Activated gamma-delta T cell treated with Interleukin-2 at 50 U/mL for 16 hours (primary cell): ENCODE measurements around the gene NHLRC4.

ENCODE experiments used
- DNase-seq: peaks from one replicate; pipeline ENCODE4 v3.0.0-alpha.2; 2020

Gene NHLRC4, protein sequence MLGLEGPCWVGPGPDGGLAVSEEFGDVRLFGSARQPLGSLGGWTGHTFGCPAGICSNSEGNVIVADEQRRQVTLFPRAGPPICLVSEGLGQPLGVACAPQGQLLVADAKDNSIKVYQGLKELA

DNA sequence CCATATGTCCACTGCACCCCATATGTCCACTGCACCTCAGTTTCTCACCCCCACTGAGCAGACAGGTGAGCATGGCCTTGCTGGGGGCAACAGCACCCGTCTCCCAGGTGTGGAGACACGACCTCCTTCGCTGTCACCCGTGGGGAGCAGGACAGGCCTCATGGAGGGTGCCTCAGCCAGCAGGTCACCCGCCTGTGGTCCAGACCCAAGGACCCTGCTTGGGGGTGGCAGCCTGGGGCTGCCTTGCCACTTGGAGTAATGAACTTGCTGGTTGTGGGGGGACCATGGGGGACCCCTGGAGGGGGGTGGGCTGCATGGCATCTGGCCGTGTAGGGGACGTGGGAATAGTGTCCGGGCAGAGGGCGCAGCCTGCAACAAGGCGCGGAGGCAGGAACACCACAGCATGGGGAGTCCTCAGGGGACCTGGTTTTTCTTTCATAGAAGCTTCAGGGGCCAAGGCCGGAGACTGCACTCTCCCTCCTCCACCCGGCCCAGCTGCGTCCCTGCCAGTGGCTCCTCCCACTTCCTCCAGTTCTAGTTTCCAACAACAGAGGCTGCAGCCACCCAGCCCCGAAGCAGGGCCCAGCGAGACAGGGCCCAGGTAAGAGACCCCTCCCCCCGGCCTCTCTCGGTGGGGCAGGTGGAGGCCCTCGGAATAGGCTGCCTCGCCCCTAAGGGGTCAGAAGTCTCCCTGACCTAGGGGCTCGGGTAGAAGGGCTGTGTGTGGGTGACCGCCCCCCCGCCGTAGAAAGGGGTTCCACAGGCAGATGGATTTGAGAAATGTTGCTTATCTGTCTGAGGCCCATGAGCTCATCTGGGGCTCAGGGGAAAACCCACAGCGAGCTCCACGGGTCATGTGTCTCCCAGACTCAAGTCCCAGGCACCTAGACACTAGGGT, at the start of gene NHLRC4:
NHLRC4 (plus strand) TSS at position 531 of the 898 bp plus-strand sequence. CDS start 1,043 bp downstream, outside the sequence.
- peak; percentile 53 for DNase-seq

- no peak for DNase-seq
These were observed 47.9 kb upstream of the NHLRC4 start for GRCh38 chr16:518858-519257.

DNA sequence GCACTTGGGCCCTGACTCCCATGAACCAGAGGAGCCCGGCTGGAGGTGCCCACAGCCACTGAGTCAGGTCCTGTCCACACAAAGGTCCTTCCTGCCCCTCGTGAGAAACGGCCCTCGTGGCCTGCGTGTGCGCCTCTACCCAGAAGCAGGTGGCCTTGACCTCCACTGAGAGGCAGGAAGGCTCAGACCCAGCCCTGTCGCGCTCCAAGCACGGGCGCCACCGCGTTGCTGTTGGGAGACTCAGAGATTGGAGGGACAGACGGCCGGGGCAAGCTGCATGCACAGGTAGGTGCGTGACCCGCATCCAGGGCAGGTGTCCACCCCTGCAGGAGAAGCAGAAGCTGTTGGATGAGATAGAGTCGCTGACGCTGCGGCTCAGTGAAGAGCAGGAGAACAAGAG, 47.4 kb upstream of the NHLRC4 start:
- no peak for DNase-seq

DNA sequence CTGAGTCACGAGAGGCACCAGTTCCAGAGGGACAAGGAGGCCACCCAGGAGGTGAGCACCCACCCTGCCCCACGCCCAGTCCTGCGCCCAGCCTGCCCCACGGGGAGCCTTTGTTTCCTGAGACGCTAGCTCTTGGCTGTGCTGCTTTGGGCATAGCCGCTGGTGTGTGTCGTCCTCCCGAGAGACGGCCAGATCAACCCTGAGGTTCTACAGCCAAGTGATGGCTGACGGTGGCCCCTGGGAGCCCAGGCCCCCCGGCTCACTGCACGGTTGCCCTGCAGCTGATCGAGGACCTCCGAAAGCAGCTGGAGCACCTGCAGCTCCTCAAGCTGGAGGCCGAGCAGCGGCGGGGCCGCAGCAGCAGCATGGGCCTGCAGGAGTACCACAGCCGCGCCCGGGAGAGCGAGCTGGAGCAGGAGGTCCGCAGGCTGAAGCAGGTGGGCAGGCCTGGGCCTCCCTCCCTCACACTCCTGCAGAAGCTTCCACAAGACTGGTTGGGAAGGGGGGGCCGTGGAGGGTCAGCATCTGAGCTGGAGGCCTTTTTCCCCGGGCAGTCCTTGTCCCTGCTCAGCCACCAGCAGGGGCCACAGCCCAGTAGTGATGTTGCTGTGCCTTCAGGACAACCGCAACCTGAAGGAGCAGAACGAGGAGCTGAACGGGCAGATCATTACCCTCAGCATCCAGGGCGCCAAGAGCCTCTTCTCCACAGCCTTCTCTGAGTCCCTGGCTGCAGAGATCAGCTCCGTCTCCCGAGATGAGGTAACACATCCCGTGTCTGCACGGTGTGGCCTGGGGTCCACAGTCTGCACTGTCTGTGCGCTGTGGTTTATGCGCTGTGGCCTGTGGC, 46.7 kb upstream of the NHLRC4 start:
- no peak for DNase-seq

GRCh38 chr16:520847-521246, 46.0 kb upstream of the NHLRC4 start:
- DNase-seq, result no peak

GRCh38 chr16:521381-522210, 45.2 kb upstream of the NHLRC4 start:
- no peak for DNase-seq

GRCh38 chr16:522320-523096, 44.3 kb upstream of the NHLRC4 start:
- no peak for DNase-seq

GRCh38 chr16:523097-523741, 43.6 kb upstream of the NHLRC4 start:
- no peak for DNase-seq

- DNase-seq, result no peak
These were observed 42.3 kb upstream of the NHLRC4 start for GRCh38 chr16:524274-525040.

DNA sequence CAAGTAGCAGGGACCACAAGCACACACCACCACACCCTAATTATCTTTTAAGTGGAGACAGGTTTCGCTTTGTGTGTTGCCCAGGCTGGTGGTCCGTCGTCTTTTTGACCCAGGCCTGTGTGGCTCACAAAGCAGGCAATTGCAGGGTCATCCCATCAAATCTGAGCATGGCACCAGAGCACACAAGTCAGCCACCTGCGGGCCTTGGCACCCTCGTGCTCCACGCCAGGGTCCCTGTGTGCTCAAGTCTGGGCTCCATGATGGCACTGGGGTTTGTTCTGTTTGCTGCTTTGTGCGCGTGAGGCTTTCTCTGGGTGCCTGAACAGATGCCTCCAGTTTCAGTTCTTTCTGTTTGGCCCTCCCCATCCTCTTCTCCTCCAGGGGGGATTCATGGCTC, 41.7 kb upstream of the NHLRC4 start:
- no peak for DNase-seq

DNA sequence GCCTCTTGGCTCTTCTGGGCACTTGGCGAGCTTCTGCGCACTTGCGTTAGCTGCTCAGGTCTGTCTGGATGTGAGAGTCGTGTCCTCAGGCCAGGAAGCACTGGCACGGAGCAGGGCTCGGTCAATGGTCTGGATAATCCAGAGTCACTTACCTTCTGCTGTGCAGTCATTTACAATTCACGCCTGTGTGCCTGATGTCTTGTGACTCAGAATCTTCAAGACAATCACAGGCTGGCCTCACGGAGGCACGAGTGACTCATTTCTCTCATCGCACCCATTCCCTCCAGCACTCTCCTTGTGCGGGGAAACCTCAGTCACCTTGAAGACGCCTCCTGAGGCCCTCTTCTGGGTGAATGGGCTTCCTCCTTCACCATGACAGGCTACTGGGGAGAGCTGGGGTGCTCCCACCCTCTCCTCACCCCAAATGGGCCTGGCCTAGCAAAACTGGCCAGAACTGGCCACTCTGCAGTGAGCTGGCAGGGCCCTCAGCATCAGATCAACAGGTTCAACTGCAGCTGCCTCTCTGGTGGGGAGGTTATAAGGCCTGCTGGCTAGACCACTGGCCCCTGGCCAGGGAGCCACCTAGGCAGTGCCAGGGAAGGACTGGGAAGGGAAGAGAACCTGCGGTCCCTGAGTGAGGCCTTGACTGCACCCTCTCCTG, 41.2 kb upstream of the NHLRC4 start:
- peak; percentile 50 for DNase-seq

- DNase-seq, result no peak
These were observed 40.4 kb upstream of the NHLRC4 start for GRCh38 chr16:526181-527014.

GRCh38 chr16:527015-527903, 39.5 kb upstream of the NHLRC4 start, which contains the start of gene CAPN15:
Gene CAPN15 (plus strand): TSS chr16:527712. CDS start chr16:546839, 19,127 bp downstream.
- peak; percentile 80 for DNase-seq

DNA sequence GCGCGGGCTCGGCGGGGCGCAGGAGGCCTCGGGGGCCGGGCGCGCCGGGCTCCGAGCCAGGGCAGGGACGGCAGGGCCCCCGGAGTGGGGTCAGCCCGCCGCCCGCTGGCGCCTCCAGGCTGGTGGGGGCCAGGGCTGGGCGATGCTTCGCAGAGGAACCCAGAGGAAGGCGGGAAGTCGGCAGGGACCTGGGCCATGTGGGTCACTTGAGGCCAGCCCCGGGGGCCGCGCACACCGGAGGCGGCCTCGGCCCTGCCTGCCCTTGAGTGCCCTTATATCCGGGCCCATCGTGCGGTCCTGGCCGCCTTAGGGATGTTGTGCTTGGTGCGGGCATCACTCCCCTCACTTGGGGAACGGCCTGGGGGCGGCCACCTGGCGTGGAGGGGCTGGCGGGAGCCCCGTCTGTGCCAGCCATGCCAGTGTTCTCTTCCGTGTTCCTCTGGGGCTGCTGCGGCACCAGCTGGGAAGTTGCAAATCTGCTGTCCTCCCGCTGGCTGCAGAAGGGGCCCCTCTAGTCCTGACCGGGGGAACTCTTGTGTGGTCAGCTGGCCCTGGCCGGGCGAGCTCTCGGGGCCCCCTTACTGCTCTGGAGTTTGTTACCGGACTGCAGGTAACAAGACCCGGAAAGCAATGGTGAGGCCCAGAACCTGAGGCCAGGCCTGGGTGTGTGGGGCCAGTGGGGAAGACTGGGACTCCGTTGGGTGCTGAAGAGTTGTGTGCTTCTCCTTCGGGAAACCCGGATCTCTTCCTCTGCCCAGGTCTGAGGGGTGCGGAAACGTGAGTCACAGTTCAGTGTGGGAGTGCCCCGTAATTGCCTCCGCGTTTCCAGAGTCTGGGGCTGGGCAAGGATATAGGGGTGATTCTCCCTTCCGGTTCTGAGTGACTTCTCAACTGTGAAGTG, 38.4 kb upstream of the NHLRC4 start:
- peak; percentile 20 for DNase-seq

DNA sequence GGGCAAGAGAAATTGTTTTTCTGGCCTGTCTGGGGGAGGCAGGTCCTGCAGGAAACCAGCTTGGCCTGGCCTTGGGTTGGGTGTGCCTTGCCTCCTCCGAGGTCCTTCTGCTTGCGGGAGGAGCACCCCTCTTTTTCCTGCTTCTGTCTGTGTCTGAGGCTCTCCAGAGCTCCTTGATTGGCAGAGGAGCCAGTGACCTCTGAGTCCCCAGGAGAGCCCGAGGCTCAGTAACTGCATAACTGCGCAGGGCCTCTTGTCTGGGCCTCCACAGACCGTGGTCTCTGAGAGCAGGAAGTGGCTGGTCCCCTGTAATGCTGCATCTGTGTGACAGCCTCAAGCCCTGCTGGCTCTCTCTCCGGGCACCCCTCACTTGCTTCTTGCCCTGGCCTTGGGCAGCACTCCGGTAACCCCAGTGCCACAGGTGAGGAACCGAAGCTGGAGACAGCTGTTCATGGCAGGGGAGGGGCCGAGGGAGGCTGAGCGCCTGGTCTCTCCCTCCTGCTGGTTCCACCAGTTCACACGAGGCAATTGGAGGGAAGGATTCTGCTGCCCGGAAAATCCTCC, 37.7 kb upstream of the NHLRC4 start:
- peak; percentile 30 for DNase-seq

DNA sequence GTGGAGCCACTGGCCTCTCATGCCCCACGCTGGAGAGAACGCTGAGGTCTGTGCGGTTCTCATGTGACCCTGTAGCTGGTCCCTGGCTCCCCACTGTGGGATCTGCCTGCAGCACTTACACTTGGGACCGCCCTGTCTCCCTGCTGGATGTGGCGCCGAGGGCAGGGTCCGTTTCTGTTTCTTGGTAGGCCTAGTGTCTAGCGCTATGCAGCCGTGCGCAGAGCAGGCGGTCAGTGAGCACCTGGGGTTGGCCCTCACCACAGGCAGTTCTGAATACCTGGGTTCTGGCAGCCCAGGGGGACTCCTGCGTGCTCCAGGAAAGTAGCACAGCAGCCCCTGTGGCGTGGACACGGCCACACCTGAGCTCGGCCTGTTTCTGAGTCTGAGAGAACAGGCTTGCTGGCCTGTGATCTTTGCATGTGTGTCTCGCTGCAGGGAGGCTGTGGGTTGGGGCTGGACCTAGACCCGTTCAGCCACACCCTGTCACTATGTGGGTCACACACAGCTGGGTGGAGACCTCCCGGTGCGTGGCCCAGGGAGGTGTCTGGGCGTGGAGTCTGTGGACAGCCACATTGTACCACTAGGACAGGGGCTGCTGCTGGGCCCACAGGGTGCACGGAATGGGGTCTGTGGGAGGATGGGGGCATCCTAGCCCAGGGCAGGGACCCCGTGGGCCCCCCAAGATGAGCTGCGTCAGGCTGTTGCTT, 36.5 kb upstream of the NHLRC4 start:
- no peak for DNase-seq
